GM06990 (cell line): ENCODE data around the gene OPCML.

ENCODE experiments used
- DNase-seq: peaks from one replicate; pipeline ENCODE4 v3.0.0-alpha.2; 2011; ENCODE audit not compliant: insufficient read length; ENCODE audit errors: extremely low read depth
- H3K27me3 ChIP-seq: replicated peaks from 2 replicates; pipeline ENCODE4 v1.6.0; 2011; ENCODE audit warnings: low read length; ENCODE audit not compliant: control insufficient read depth, insufficient read depth
- H3K36me3 ChIP-seq: 2 replicates; pipeline ENCODE4 v1.5.1; 2011; ENCODE audit warnings: low read length; ENCODE audit not compliant: control insufficient read depth, insufficient read depth
- H3K4me3 ChIP-seq: replicated peaks from 2 replicates; pipeline ENCODE4 v1.5.1; 2011; ENCODE audit warnings: low read depth, mild to moderate bottlenecking, control low read depth, low read length
- TF ChIP-seq, protein P1 (sequence below): IDR thresholded peaks from 2 replicates; pipeline ENCODE4 v1.5.1; 2011; ENCODE audit warnings: low read length, control low read depth, mild to moderate bottlenecking, inconsistent platforms; ENCODE audit not compliant: insufficient read depth, poor library complexity, severe bottlenecking

The OPCML gene

DNA sequence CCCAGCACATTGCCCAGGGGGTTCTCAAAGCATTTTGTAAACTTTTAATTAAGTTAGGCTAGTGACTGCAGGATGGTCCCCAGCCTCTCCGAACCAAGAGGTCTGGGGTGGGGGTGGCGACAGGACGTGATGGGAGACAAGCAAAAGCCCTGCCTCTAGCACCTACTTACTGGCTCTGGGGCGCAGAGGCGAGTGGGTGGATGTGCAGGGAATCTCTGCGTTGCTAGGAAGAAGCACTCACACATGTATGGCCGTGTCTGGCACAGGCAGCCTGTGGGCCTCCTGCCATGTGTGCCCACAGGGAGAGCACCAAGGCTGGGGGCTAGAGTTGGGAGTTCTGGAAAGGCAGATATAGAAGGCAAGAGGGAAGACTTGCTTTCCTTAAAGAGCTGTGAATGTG lies 6.3 kb downstream of the OPCML start:
- Histone ChIP-seq H3K4me3 (no peak overlapping the region), H3K27me3 (peaks cover 1% of the 10 kb centered on the region; the same call in 1 of the 2 replicates), H3K36me3 (no peaks in the 10 kb centered on the region)
- no peak for DNase-seq
- TF ChIP-seq, protein P1, sequence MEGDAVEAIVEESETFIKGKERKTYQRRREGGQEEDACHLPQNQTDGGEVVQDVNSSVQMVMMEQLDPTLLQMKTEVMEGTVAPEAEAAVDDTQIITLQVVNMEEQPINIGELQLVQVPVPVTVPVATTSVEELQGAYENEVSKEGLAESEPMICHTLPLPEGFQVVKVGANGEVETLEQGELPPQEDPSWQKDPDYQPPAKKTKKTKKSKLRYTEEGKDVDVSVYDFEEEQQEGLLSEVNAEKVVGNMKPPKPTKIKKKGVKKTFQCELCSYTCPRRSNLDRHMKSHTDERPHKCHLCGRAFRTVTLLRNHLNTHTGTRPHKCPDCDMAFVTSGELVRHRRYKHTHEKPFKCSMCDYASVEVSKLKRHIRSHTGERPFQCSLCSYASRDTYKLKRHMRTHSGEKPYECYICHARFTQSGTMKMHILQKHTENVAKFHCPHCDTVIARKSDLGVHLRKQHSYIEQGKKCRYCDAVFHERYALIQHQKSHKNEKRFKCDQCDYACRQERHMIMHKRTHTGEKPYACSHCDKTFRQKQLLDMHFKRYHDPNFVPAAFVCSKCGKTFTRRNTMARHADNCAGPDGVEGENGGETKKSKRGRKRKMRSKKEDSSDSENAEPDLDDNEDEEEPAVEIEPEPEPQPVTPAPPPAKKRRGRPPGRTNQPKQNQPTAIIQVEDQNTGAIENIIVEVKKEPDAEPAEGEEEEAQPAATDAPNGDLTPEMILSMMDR = no peak

DNA sequence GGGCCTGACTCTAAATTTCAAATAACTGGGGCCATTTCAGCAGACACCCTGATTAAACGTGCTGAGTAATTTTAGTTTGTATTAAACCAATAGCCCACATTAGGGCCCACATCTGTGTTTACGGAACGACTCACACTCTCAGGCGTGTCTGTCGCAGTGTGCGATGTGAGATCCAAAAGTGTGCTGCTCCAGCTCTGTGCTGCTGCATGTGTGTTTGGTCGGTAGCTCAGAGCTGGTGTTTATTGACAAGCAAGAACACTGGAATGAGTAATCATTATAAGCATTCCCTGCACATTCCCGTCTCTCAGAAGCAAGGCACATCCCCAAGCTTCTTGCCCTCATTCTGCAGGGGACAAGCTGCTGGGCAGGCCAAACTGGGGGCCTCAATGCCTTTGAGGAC lies 7.8 kb downstream of the OPCML start:
- no peak for DNase-seq
- no peak overlapping the region for H3K4me3 ChIP-seq
- H3K36me3 ChIP-seq = no peaks in the 10 kb centered on the region
- peaks cover 1% of the 10 kb centered on the region; the same call in 1 of the 2 replicates for H3K27me3 ChIP-seq
- TF ChIP-seq, protein P1 = no peak

DNA sequence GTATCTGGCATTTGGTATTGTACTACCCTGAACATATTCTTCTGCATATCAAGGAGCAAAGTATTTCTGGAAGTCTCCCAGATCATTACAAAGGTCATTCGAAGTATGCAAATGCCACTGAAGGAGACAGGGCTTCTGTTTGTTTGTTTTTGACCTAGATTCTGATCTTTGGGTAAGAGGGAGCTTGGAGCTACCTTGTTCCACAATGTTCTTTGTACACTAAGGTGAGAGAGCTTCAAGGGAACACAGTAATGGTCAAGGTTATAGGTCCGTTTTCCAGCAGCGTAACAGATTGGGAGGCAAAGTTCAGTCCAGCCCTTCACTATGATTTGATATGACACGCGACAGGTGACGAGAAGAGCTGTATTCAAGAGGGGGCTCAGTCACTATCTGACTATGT lies 10.0 kb downstream of the OPCML start:
- TF ChIP-seq, protein P1 = no peak
- no peak for DNase-seq
- H3K4me3 ChIP-seq = no peak overlapping the region
- no peaks in the 10 kb centered on the region; the same call in 1 of the 2 replicates for H3K27me3 ChIP-seq
- H3K36me3 ChIP-seq = no peaks in the 10 kb centered on the region

DNA sequence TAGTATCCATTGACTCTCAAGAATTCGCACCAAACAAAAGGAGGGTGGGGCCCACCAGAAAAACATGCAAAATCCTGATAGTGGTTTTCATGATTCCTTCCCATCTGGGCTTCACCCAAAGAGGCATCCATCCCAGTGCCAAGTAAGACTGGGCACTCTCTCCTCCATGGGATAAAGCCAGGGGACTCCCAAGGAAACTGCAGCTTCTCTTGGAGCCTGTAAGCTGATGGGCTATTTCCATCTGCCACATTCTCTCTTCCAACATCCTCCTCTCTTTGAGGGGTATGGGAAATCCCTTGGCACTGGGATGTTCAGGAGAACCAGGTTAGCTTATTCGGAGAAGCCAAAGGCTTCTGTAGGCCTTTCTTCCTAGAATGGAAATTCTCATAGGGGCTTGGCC lies 10.8 kb downstream of the OPCML start:
- no peaks in the 10 kb centered on the region; the same call in 1 of the 2 replicates for H3K27me3 ChIP-seq
- TF ChIP-seq, protein P1 = no peak
- H3K36me3 ChIP-seq = no peaks in the 10 kb centered on the region
- no peak for DNase-seq
- no peak overlapping the region for H3K4me3 ChIP-seq

DNA sequence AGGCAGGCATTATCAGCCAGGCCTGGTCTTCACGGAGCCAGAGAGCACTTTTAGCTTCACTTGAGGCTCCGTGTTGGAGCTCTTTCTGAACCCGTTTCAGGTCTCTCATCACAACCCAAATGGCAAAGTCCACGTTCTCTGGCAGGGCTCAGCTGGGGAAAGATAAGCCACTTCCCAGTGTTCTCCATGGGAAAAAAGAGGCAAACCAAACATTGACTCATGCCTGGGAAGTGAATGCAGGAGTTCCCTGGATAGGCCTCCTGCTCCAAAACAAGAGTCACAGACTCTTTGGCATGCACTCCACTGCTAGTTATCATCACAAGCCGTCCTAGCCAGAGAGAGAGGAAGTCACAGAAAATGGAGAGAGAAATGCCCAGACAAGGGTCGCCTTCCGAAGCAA lies 11.6 kb downstream of the OPCML start:
- H3K4me3 ChIP-seq = no peak overlapping the region
- no peaks in the 10 kb centered on the region for H3K36me3 ChIP-seq
- H3K27me3 ChIP-seq = no peaks in the 10 kb centered on the region; the same call in 1 of the 2 replicates
- DNase-seq = no peak
- TF ChIP-seq, protein P1 = no peak

DNA sequence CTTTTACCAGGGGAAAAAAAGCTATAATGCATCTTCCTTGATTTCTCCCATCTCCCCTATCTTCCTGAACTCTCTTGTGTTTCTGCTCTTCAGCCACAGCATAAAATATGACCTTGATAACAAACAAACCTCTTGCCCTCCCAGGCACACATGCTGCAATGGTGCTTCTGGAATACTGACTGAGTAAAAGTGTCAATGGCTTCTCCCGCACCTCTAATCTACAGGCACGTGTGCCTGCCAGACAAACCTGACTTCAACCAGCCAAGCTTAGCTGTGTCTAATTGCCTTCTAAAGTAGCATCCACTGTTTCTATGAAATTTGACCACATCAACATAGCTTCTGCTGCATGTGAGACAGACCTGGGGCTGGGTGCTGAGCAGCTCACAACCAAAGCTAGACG lies 12.7 kb downstream of the OPCML start:
- no peaks in the 10 kb centered on the region for H3K36me3 ChIP-seq
- TF ChIP-seq, protein P1 = no peak
- no peak for DNase-seq

More for the DNA sequence above, 12.7 kb downstream of the OPCML start:
- no peaks in the 10 kb centered on the region; the same call in 1 of the 2 replicates for H3K27me3 ChIP-seq
- H3K4me3 ChIP-seq = no peak overlapping the region
